ENCODE results near the gene MBTPS2.
"Not testable (repeated sequence)": the region's sequence is repeated elsewhere in the genome, so short reads cannot be mapped to it uniquely, and the experiment has no call there.

MBTPS2 gene

GRCh38 chrX:21837056-21837455, 2.4 kb upstream of the MBTPS2 start:
- H3K27me3 Mint-ChIP-seq: no peaks in the 10 kb centered on the region
- H3K9me3 Mint-ChIP-seq: no peaks in the 10 kb centered on the region
- peaks cover 3% of the 10 kb centered on the region for H3K36me3 Mint-ChIP-seq (ENCODE audit: low read depth)
- no peak overlapping the region for H3K4me3 Mint-ChIP-seq
- no peak overlapping the region for H3K27ac Mint-ChIP-seq
- no peak for ATAC-seq
- no peak for DNase-seq
- H3K4me1 Mint-ChIP-seq: peaks cover 10% of the 10 kb centered on the region

DNA sequence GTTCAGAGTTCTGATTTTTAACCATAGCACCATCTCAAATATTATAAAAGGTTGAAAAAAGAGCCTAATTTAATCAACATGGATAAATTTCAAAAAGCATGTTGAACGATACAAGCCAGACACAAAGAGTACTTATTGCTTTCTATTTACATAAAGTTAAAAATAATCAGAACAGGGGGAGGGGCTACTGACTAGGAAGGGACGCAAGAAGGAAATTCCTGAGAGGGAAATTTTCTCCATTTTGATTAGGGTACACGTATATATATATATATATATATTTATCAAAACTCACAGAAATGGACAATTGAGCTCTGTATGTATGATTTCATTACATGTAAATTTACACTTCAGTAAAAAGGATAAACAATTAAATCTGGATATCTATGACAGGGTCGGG, 482 bp upstream of the MBTPS2 start:
- H3K27ac Mint-ChIP-seq: peak overlapping the region; percentile 84
- no peaks in the 10 kb centered on the region for H3K27me3 Mint-ChIP-seq
- DNase-seq (no peak), ATAC-seq (no peak)
- peak overlapping the region; percentile 89 for H3K4me3 Mint-ChIP-seq
- peaks cover 10% of the 10 kb centered on the region for H3K4me1 Mint-ChIP-seq
- no peaks in the 10 kb centered on the region for H3K9me3 Mint-ChIP-seq
- peaks cover 6% of the 10 kb centered on the region for H3K36me3 Mint-ChIP-seq (ENCODE audit: low read depth)

DNA sequence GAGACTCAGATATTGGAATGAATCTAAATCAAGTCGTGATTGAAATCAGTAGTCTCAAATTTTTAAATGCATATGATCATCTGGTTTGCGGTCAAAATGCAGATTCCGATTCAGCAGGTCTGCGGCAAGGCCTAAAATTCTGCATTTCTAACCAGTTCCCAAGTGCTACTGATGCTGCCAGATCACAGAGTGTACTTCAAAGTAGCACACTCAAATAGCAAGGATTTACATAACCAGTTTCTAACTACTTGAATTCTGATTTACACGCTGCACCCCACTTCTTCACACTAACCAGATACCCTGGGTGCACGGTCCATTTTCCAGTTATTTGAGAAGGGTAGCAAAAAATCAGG, 752 bp downstream of the MBTPS2 start:
- peak overlapping the region; percentile 84 for H3K27ac Mint-ChIP-seq
- no peaks in the 10 kb centered on the region for H3K27me3 Mint-ChIP-seq
- peaks cover 6% of the 10 kb centered on the region for H3K36me3 Mint-ChIP-seq (ENCODE audit: low read depth)
- ATAC-seq: peak; percentile 26
- no peaks in the 10 kb centered on the region for H3K9me3 Mint-ChIP-seq
- peak; percentile 5 for DNase-seq
- peak overlapping the region; percentile 89 for H3K4me3 Mint-ChIP-seq
- peaks cover 10% of the 10 kb centered on the region for H3K4me1 Mint-ChIP-seq

- H3K9me3 Mint-ChIP-seq: no peaks in the 10 kb centered on the region
- H3K36me3 Mint-ChIP-seq (ENCODE audit: low read depth): peaks cover 13% of the 10 kb centered on the region
- no peak for DNase-seq
- no peak overlapping the region for H3K27ac Mint-ChIP-seq
- H3K4me3 Mint-ChIP-seq: no peak overlapping the region
- H3K27me3 Mint-ChIP-seq: no peaks in the 10 kb centered on the region
- ATAC-seq: no peak
- H3K4me1 Mint-ChIP-seq: peaks cover 10% of the 10 kb centered on the region
These were observed 3.8 kb downstream of the MBTPS2 start for GRCh38 chrX:21843179-21843578.

DNA sequence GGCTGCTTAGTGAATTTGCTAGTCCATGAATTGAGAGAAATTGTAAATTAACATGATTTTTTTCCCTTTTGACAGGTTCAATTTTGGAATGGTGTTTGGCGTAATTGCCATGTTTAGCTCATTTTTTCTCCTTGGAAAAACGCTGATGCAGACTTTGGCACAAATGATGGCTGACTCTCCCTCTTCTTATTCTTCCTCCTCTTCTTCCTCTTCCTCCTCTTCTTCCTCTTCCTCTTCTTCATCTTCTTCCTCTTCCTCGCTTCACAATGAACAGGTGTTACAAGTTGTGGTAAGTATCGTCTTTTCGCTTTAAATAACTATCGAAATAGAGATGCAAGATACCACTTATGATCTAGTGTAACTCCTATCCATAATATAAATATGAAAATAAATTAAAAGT, 5.7 kb downstream of the MBTPS2 start:
- Mint-ChIP-seq H3K9me3 (no peaks in the 10 kb centered on the region), H3K4me1 (peaks cover 9% of the 10 kb centered on the region), H3K4me3 (no peak overlapping the region), H3K27ac (no peak overlapping the region), H3K27me3 (no peaks in the 10 kb centered on the region), H3K36me3 (ENCODE audit: low read depth) (peaks cover 15% of the 10 kb centered on the region)
- DNase-seq (no peak), ATAC-seq (no peak)

GRCh38 chrX:21847342-21847741, 7.9 kb downstream of the MBTPS2 start:
- ATAC-seq (no peak), DNase-seq (no peak)
- no peaks in the 10 kb centered on the region for H3K9me3 Mint-ChIP-seq

DNA sequence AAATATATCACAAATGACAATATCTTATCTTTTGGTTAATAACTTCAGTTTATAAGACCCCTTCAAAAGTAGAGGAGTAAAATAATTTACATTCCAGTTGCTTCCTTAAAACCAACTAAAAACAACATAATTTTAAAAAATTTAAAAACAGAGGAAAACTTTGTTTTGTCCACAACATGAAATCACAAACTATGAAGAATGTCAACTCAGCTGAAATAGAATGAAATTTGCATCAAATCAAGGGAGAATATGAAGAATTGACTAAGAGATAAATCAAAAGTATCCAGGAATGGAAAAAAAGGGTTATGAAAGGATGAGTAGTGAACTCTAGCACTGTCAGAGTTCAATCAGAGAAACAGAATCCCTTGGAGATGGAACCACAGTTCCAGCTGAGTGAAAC, 14.2 kb downstream of the MBTPS2 start:
- peaks cover 17% of the 10 kb centered on the region for H3K36me3 Mint-ChIP-seq (ENCODE audit: low read depth)
- ATAC-seq: no peak
- H3K27me3 Mint-ChIP-seq: no peaks in the 10 kb centered on the region

More at GRCh38 chrX:21847342-21847741, 7.9 kb downstream of the MBTPS2 start:
- H3K36me3 Mint-ChIP-seq (ENCODE audit: low read depth): peaks cover 14% of the 10 kb centered on the region
- no peak overlapping the region for H3K27ac Mint-ChIP-seq
- no peak overlapping the region for H3K4me3 Mint-ChIP-seq
- no peaks in the 10 kb centered on the region for H3K27me3 Mint-ChIP-seq
- no peaks in the 10 kb centered on the region for H3K4me1 Mint-ChIP-seq

GRCh38 chrX:21855937-21856415, 16.6 kb downstream of the MBTPS2 start, which contains the start of gene YY2:
TSS of gene YY2 (plus strand) at chrX:21855987. CDS start at chrX:21856485, 498 bp downstream.
- no peak within 1 kb of the TSS for H3K4me3 Mint-ChIP-seq
- H3K27ac Mint-ChIP-seq: no peak within 1 kb of the TSS
- DNase-seq (no peak), ATAC-seq (no peak)
- H3K27me3 Mint-ChIP-seq: no peaks in the 10 kb centered on the region
- H3K4me1 Mint-ChIP-seq: no peaks in the 10 kb centered on the region
- no peaks in the 10 kb centered on the region for H3K9me3 Mint-ChIP-seq
- peaks cover 15% of the 10 kb centered on the region for H3K36me3 Mint-ChIP-seq (ENCODE audit: low read depth)

More for the DNA sequence above, 14.2 kb downstream of the MBTPS2 start:
- H3K9me3 Mint-ChIP-seq: no peaks in the 10 kb centered on the region
- no peaks in the 10 kb centered on the region for H3K4me1 Mint-ChIP-seq
- H3K4me3 Mint-ChIP-seq: no peak overlapping the region
- H3K27ac Mint-ChIP-seq: no peak overlapping the region
- DNase-seq: no peak

- no peaks in the 10 kb centered on the region for H3K27me3 Mint-ChIP-seq
- ATAC-seq (no peak), DNase-seq (no peak)
- H3K9me3 Mint-ChIP-seq: no peaks in the 10 kb centered on the region
- no peaks in the 10 kb centered on the region for H3K4me1 Mint-ChIP-seq
- H3K36me3 Mint-ChIP-seq (ENCODE audit: low read depth): peaks cover 13% of the 10 kb centered on the region
- no peak overlapping the region for H3K27ac Mint-ChIP-seq
- H3K4me3 Mint-ChIP-seq: no peak overlapping the region
These were observed 17.1 kb downstream of the MBTPS2 start for GRCh38 chrX:21856504-21856903.

DNA sequence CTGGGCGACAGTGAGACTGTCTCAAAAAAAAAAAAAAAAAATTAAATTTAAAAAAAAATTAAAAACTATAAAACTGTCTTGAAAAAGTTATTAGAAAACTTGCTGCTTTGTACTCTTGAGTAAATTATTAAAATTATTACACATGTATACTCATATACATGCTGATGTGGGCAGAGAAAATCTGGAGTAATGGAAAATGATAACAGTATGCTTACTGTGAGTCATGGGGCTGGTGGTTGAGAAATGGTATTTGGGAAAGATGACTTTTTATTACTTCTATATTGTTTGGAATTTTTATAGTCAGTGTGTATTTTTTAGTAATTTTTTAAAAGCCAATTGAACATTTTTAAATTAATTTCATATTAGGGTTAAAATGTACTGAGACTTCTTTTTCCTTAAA, 23.8 kb downstream of the MBTPS2 start:
- Mint-ChIP-seq H3K36me3 (ENCODE audit: low read depth) (no peaks in the 10 kb centered on the region), H3K9me3 (no peaks in the 10 kb centered on the region), H3K4me3 (no peak overlapping the region), H3K4me1 (peaks cover 2% of the 10 kb centered on the region), H3K27ac (no peak overlapping the region), H3K27me3 (no peaks in the 10 kb centered on the region)
- ATAC-seq (no peak), DNase-seq (no peak)

DNA sequence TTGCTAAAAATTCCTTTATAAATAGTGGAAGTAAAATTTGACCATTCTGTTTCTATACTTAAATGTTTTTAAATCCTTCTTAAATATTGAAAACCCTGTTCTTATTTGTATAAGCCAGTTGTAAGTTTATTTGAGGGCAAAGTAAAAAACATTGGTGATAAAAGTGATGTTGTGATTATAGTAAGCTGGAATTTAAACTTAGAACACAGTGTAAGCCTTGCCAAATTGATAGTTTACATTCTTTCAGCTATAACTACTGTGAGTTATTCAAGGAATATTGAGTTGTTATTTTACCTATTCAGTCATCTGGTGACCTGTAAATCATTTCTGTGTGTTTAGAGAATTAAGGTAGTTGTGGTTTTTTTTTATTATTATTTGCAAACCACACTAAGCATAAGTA, 26.0 kb downstream of the MBTPS2 start:
- no peak overlapping the region for H3K4me3 Mint-ChIP-seq
- H3K36me3 Mint-ChIP-seq (ENCODE audit: low read depth): no peaks in the 10 kb centered on the region

GRCh38 chrX:21870494-21870893, 31.1 kb downstream of the MBTPS2 start:
- Mint-ChIP-seq H3K36me3 (ENCODE audit: low read depth) (no peaks in the 10 kb centered on the region), H3K27ac (no peak overlapping the region), H3K9me3 (no peaks in the 10 kb centered on the region), H3K4me3 (no peak overlapping the region), H3K4me1 (no peaks in the 10 kb centered on the region), H3K27me3 (no peaks in the 10 kb centered on the region)
- no peak for ATAC-seq
- no peak for DNase-seq

More for the DNA sequence above, 26.0 kb downstream of the MBTPS2 start:
- Mint-ChIP-seq H3K27ac (no peak overlapping the region), H3K9me3 (no peaks in the 10 kb centered on the region), H3K4me1 (peaks cover 2% of the 10 kb centered on the region), H3K27me3 (no peaks in the 10 kb centered on the region)
- DNase-seq: no peak
- no peak for ATAC-seq

GRCh38 chrX:21873063-21873775, 33.8 kb downstream of the MBTPS2 start:
- ATAC-seq: no peak
- Mint-ChIP-seq H3K27me3 (no peaks in the 10 kb centered on the region), H3K36me3 (ENCODE audit: low read depth) (peaks cover 1% of the 10 kb centered on the region), H3K27ac (no peak overlapping the region), H3K4me1 (no peaks in the 10 kb centered on the region), H3K4me3 (no peak overlapping the region), H3K9me3 (no peaks in the 10 kb centered on the region)
- no peak for DNase-seq

- not testable (repeated sequence) for ATAC-seq; H3K9me3 Mint-ChIP-seq; H3K27ac Mint-ChIP-seq; H3K27me3 Mint-ChIP-seq; H3K4me3 Mint-ChIP-seq; DNase-seq; H3K36me3 Mint-ChIP-seq (ENCODE audit: low read depth); H3K4me1 Mint-ChIP-seq
These were observed 34.8 kb downstream of the MBTPS2 start for GRCh38 chrX:21874182-21874581.

GRCh38 chrX:21875013-21875412, 35.6 kb downstream of the MBTPS2 start:
- H3K4me3 Mint-ChIP-seq: no peak overlapping the region
- DNase-seq: no peak
- no peaks in the 10 kb centered on the region for H3K9me3 Mint-ChIP-seq
- ATAC-seq: no peak
- H3K27me3 Mint-ChIP-seq: no peaks in the 10 kb centered on the region
- no peaks in the 10 kb centered on the region for H3K4me1 Mint-ChIP-seq
- no peak overlapping the region for H3K27ac Mint-ChIP-seq
- H3K36me3 Mint-ChIP-seq (ENCODE audit: low read depth): peaks cover 1% of the 10 kb centered on the region

All from activated naive CD8-positive, alpha-beta T cell treated with anti-CD3 and anti-CD28 coated beads, Interleukin-2, amount 50 U/mL, for 24 hours (primary cell).